ENCODE results near the gene UBASH3A.

UBASH3A gene

DNA sequence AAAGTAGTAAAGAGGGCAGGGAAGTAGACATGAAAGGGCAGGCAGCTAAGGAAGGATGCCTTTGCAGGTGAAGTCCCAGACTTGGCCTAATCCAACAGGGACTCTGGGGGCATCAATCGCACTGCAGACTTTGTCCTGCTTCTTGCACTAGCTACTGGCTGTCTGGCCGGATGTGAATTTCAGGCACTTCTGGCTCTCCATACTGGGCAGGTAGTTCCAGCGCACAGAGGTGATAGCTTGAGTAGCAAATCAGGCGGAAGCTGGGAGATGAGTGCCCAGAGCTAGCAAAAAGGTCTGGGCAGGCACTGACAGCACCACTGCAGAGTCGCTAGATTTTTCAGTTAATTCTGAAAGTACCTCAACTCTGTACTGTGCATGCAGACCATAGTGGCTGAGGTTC is 91.3 kb downstream of the UBASH3A start:
- DNase-seq = no peak

GRCh38 chr21:42495765-42496119 is 92.0 kb downstream of the UBASH3A start:
- DNase-seq = no peak

GRCh38 chr21:42496120-42496838 is 92.6 kb downstream of the UBASH3A start, which contains the start of gene RSPH1:
Gene RSPH1, minus strand, starts transcription at chr21:42496224. Its CDS starts 38 bp downstream, at chr21:42496186.
- DNase-seq = peak; percentile 99

DNA sequence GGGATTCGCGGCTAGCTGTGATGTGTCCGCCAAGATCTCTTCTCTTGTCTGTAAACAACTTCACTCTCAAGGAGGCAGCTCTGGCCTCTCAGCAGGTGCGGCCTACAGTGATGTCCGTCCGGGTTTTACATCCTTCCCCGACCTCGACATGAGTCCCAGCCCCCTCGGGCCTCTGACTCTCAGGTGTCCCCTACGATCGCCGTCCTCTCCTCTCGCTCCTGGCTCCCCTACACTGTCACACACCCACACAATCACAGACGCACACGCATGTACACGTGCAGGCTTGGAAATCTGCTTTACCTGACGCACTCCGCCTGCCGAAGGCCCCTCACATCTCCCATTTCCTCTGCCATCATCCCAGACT is 93.1 kb downstream of the UBASH3A start:
- DNase-seq = no peak

Measured in RPMI8226 (cell line).